SU-DHL-6 (cell line): ENCODE results near the gene SRD5A1.
"Not testable (repeated sequence)": the region's sequence is repeated elsewhere in the genome, so short reads cannot be mapped to it uniquely, and the experiment has no call there.

Source experiments
- H2AFZ ChIP-seq: fragments of 200-600 bp; sonication (generic); 2 replicates; pipeline ENCODE4 v1.6.1; 2014; ENCODE audit warnings: low read depth, mild to moderate bottlenecking, moderate library complexity, mixed read lengths, antibody characterized with exemption, low read length; ENCODE audit not compliant: severe bottlenecking
- H3F3A ChIP-seq: fragments of 200-600 bp; shearing (Covaris generic); 2 replicates; pipeline ENCODE4 v1.6.0; 2016; ENCODE audit warnings: antibody characterized with exemption, mild to moderate bottlenecking; ENCODE audit not compliant: insufficient read depth
- H3K27ac ChIP-seq: fragments of 200-600 bp; sonication (generic); 2 replicates; pipeline ENCODE4 v1.5.1; 2016; ENCODE audit warnings: low read depth, mild to moderate bottlenecking, low read length, moderate library complexity, mixed read lengths
- H3K27me3 ChIP-seq: fragments of 200-600 bp; sonication (generic), shearing (Covaris generic); 2 replicates; pipeline ENCODE4 v1.6.0; 2014; ENCODE audit warnings: mild to moderate bottlenecking, low read length
- H3K36me3 ChIP-seq: fragments of 200-600 bp; sonication (generic); 2 replicates; pipeline ENCODE4 v1.6.1; 2014; ENCODE audit warnings: mild to moderate bottlenecking, low read length, mixed read lengths
- H3K4me2 ChIP-seq: fragments of 300-600, 200-600 bp; shearing (Covaris generic), sonication (generic); 2 replicates; pipeline ENCODE4 v1.6.0; 2014; ENCODE audit warnings: low read length, low read depth, mild to moderate bottlenecking; ENCODE audit not compliant: poor library complexity, severe bottlenecking
- H3K4me3 ChIP-seq: fragments of 200-600 bp; sonication (generic); 2 replicates; pipeline ENCODE4 v1.5.1; 2014; ENCODE audit warnings: antibody characterized with exemption, low read length, mild to moderate bottlenecking, mixed read lengths; ENCODE audit not compliant: insufficient read depth, poor library complexity, severe bottlenecking
- H3K79me2 ChIP-seq: fragments of 200-600 bp; sonication (generic); 2 replicates; pipeline ENCODE4 v1.6.1; 2014; ENCODE audit warnings: mild to moderate bottlenecking, low read length, moderate library complexity; ENCODE audit not compliant: insufficient read depth
- H3K9ac ChIP-seq: fragments of 200-600 bp; sonication (generic); 2 replicates; pipeline ENCODE4 v1.7.0; 2014; ENCODE audit warnings: mild to moderate bottlenecking, low read length
- H3K9me2 ChIP-seq: fragments of 200-600 bp; sonication (generic); replicated peaks from 2 replicates; pipeline ENCODE4 v1.6.1; 2014; ENCODE audit warnings: low read length; ENCODE audit not compliant: insufficient read depth
- H3K9me3 ChIP-seq: fragments of 200-600 bp; sonication (generic); 2 replicates; pipeline ENCODE4 v1.6.1; 2014; ENCODE audit warnings: low read length, mixed read lengths; ENCODE audit not compliant: insufficient read depth
- H4K20me1 ChIP-seq: fragments of 200-600 bp; sonication (generic); 2 replicates; pipeline ENCODE4 v1.6.1; 2014; ENCODE audit warnings: low read depth, mild to moderate bottlenecking, antibody characterized with exemption, low read length, moderate library complexity, mixed read lengths
- CTCF ChIP-seq: fragments of 200-600 bp; sonication (generic); IDR thresholded peaks from one replicate; pipeline ENCODE4 v1.5.1; 2017; ENCODE audit warnings: antibody characterized with exemption, mild to moderate bottlenecking, low read length, moderate library complexity; ENCODE audit not compliant: insufficient read depth, poor library complexity, severe bottlenecking
- EZH2phosphoT487 ChIP-seq: fragments of 200-600 bp; sonication (generic), shearing (Covaris generic); conservative IDR thresholded peaks from 2 replicates; pipeline ENCODE4 v1.6.1; 2018; ENCODE audit warnings: mild to moderate bottlenecking, antibody characterized with exemption, low read length, moderate library complexity, mixed read lengths

Gene SRD5A1

DNA sequence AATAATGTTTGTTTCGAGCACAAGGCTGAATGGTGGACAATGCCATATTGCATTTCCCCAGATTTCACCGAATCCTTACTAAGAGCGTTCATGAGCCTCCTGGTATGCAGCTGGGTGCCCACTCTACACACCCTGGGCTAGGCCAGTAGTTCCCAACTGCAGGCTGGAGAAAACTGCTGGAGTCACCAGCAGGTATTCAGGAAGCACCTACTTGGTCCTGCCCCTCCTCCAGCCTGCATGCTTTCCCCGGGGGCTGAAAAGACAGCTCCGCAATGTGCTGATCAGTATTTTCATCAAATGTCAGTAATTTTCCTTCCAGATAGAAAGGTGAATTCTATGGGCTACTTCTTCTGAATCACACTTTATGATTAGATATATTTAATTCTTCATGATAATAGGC lies 34.4 kb downstream of the SRD5A1 start:
- H3F3A ChIP-seq: no peaks in the 10 kb centered on the region
- no peaks in the 10 kb centered on the region for H3K9me3 ChIP-seq
- no peaks in the 10 kb centered on the region for H3K27me3 ChIP-seq
- H4K20me1 ChIP-seq: no peaks in the 10 kb centered on the region
- TF ChIP-seq CTCF (no peak), EZH2phosphoT487 (no peak)
- H3K9ac ChIP-seq: no peak overlapping the region
- H3K79me2 ChIP-seq: no peaks in the 10 kb centered on the region
- H3K27ac ChIP-seq: no peak overlapping the region
- no peak overlapping the region for H2AFZ ChIP-seq
- no peaks in the 10 kb centered on the region for H3K9me2 ChIP-seq
- H3K4me2 ChIP-seq: no peak overlapping the region
- no peaks in the 10 kb centered on the region for H3K36me3 ChIP-seq
- H3K4me3 ChIP-seq: no peak overlapping the region

- not testable (repeated sequence) for H4K20me1 ChIP-seq, H3F3A ChIP-seq, H3K36me3 ChIP-seq, H3K27me3 ChIP-seq, H2AFZ ChIP-seq, H3K79me2 ChIP-seq, H3K27ac ChIP-seq, H3K9me2 ChIP-seq, H3K4me3 ChIP-seq, H3K9ac ChIP-seq, H3K9me3 ChIP-seq, H3K4me2 ChIP-seq
Observed at GRCh38 chr5:6668717-6669116, 35.5 kb downstream of the SRD5A1 start.

GRCh38 chr5:6673031-6673430 lies 39.8 kb downstream of the SRD5A1 start:
- Histone ChIP-seq H3K9ac (no peak overlapping the region), H3K27me3 (no peaks in the 10 kb centered on the region), H3K4me2 (no peak overlapping the region), H3K79me2 (no peaks in the 10 kb centered on the region), H3K27ac (no peak overlapping the region), H3F3A (no peaks in the 10 kb centered on the region), H4K20me1 (no peaks in the 10 kb centered on the region), H3K36me3 (no peaks in the 10 kb centered on the region), H3K9me3 (no peaks in the 10 kb centered on the region), H3K9me2 (no peaks in the 10 kb centered on the region), H2AFZ (no peak overlapping the region), H3K4me3 (no peak overlapping the region)
- TF ChIP-seq EZH2phosphoT487 (no peak), CTCF (no peak)

DNA sequence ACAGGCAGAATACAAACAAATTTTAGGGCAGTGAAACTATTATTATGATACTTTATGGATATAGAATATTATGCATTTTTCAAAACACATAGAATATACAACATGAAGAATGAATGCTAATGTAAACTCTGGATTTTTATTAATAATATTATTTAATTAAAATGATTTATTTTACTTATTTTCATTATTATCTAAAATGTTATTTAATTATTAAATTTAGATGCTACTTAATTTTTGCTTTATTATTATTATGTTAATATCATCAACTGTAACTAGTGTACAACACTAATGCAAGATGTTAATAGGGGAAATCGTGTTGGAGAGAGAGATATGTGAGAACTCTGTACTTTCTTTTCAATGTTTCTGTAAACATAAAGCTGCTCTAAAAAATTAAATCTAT lies 40.7 kb downstream of the SRD5A1 start:
- no peaks in the 10 kb centered on the region for H3K9me2 ChIP-seq

More for the DNA sequence above, 40.7 kb downstream of the SRD5A1 start:
- TF ChIP-seq CTCF (no peak), EZH2phosphoT487 (no peak)
- no peak overlapping the region for H3K9ac ChIP-seq
- no peaks in the 10 kb centered on the region for H3F3A ChIP-seq
- no peak overlapping the region for H3K4me2 ChIP-seq
- no peaks in the 10 kb centered on the region for H3K36me3 ChIP-seq
- no peak overlapping the region for H3K27ac ChIP-seq
- H3K4me3 ChIP-seq: no peak overlapping the region
- H2AFZ ChIP-seq: no peak overlapping the region
- no peaks in the 10 kb centered on the region for H4K20me1 ChIP-seq
- H3K79me2 ChIP-seq: no peaks in the 10 kb centered on the region
- H3K27me3 ChIP-seq: no peaks in the 10 kb centered on the region
- H3K9me3 ChIP-seq: no peaks in the 10 kb centered on the region
